Liver (tissue), 3 donors: ENCODE results near the gene WDR3.

ENCODE experiments used
- EGR1 ChIP-seq, 2 donors: IDR thresholded peaks; 2 replicates each; pipeline ENCODE4 v1.6.1; 2016 to 2018; ENCODE audit warnings: antibody characterized with exemption in 2 of 2, low read depth in 2 of 2
- FOXA1 ChIP-seq: IDR thresholded peaks from 2 replicates; pipeline ENCODE4 v1.6.1; 2016; ENCODE audit warnings: antibody characterized with exemption
- GABPA ChIP-seq, 2 donors: IDR thresholded peaks in 1 of 2; conservative IDR thresholded peaks in 1 of 2; 2 replicates each; pipeline ENCODE4 v1.6.1; 2016; ENCODE audit warnings: antibody characterized with exemption in 2 of 2, mild to moderate bottlenecking in 1 of 2, moderate library complexity in 1 of 2
- HNF4A ChIP-seq, 2 donors: conservative IDR thresholded peaks; 2 replicates each; pipeline ENCODE4 v1.6.1; 2016; ENCODE audit warnings: antibody characterized with exemption in 2 of 2, mild to moderate bottlenecking in 2 of 2
- JUND ChIP-seq, 2 donors: IDR thresholded peaks; 2 replicates each; pipeline ENCODE4 v1.6.1; 2016; ENCODE audit warnings: antibody characterized with exemption in 2 of 2
- NR2F2 ChIP-seq: IDR thresholded peaks from 2 replicates; pipeline ENCODE4 v1.6.1; 2016; ENCODE audit warnings: antibody characterized with exemption
- RAD21 ChIP-seq, 2 donors: IDR thresholded peaks; 2 replicates each; pipeline ENCODE4 v1.6.1; 2016; ENCODE audit warnings: antibody characterized with exemption in 2 of 2, mild to moderate bottlenecking in 2 of 2
- RXRA ChIP-seq, 2 donors: IDR thresholded peaks; 2 replicates each; pipeline ENCODE4 v1.6.1; 2017 to 2018; ENCODE audit warnings: antibody characterized with exemption in 2 of 2, mild to moderate bottlenecking in 1 of 2
- TAF1 ChIP-seq: conservative IDR thresholded peaks from 2 replicates; pipeline ENCODE4 v1.6.1; 2016; ENCODE audit warnings: antibody characterized with exemption, mild to moderate bottlenecking
- YY1 ChIP-seq: IDR thresholded peaks from 2 replicates; pipeline ENCODE4 v1.6.1; 2016; ENCODE audit warnings: antibody characterized with exemption, mild to moderate bottlenecking
- TF ChIP-seq, protein P1 (sequence below): fragments of 150-350 bp; IDR thresholded peaks from 2 replicates; pipeline ENCODE4 v1.5.1; 2017; ENCODE audit warnings: improper control_type of control experiment, low read depth, low read length; ENCODE audit not compliant: missing input control
- TF ChIP-seq, protein P2 (sequence below): IDR thresholded peaks from 2 replicates; pipeline ENCODE4 v1.6.1; 2016; ENCODE audit warnings: antibody characterized with exemption, mild to moderate bottlenecking
- TF ChIP-seq, protein P3 (sequence below): IDR thresholded peaks from 2 replicates; pipeline ENCODE4 v1.6.1; 2016; ENCODE audit warnings: antibody characterized with exemption
- TF ChIP-seq, protein P4 (sequence below): IDR thresholded peaks from 2 replicates; pipeline ENCODE4 v1.6.1; 2016; ENCODE audit warnings: antibody characterized with exemption
- donor health status: healthy.
- donor health status: healthy.

DNA sequence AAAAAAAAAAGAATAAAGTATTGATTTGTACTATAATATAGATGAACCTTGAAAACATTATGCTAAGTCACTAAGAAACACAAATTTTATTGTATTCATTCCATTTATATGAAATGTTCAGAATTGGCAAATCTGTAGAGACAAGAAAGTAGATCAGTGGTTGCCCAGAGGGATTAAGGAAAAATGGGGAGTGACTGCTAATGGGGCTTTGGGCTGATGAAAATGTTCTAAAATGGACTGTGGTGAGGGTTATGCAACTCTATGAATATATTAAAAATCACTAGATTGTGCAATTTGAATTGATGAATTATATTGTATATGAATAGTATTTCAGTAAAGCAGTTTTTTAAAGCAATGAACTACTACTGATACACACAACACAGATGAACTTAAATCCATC lies 10.2 kb upstream of the WDR3 start:
- TF ChIP-seq, protein P1, sequence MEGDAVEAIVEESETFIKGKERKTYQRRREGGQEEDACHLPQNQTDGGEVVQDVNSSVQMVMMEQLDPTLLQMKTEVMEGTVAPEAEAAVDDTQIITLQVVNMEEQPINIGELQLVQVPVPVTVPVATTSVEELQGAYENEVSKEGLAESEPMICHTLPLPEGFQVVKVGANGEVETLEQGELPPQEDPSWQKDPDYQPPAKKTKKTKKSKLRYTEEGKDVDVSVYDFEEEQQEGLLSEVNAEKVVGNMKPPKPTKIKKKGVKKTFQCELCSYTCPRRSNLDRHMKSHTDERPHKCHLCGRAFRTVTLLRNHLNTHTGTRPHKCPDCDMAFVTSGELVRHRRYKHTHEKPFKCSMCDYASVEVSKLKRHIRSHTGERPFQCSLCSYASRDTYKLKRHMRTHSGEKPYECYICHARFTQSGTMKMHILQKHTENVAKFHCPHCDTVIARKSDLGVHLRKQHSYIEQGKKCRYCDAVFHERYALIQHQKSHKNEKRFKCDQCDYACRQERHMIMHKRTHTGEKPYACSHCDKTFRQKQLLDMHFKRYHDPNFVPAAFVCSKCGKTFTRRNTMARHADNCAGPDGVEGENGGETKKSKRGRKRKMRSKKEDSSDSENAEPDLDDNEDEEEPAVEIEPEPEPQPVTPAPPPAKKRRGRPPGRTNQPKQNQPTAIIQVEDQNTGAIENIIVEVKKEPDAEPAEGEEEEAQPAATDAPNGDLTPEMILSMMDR = no peak
- TF ChIP-seq RAD21 (IDR thresholded peaks at IDR 0.05) (no peak), EGR1 (IDR thresholded peaks at IDR 0.05; ENCODE audit: low read depth in 2 of 2) (no peak), FOXA1 (no peak), TAF1 (no peak), YY1 (no peak), NR2F2 (no peak), GABPA (IDR thresholded peaks at IDR 0.05 in 1 of 2, conservative IDR thresholded peaks at IDR 0.05 in 1 of 2) (no peak), JUND (IDR thresholded peaks at IDR 0.05) (no peak), RXRA (IDR thresholded peaks at IDR 0.05) (no peak), HNF4A (conservative IDR thresholded peaks at IDR 0.05) (no peak)
- TF ChIP-seq, protein P2, sequence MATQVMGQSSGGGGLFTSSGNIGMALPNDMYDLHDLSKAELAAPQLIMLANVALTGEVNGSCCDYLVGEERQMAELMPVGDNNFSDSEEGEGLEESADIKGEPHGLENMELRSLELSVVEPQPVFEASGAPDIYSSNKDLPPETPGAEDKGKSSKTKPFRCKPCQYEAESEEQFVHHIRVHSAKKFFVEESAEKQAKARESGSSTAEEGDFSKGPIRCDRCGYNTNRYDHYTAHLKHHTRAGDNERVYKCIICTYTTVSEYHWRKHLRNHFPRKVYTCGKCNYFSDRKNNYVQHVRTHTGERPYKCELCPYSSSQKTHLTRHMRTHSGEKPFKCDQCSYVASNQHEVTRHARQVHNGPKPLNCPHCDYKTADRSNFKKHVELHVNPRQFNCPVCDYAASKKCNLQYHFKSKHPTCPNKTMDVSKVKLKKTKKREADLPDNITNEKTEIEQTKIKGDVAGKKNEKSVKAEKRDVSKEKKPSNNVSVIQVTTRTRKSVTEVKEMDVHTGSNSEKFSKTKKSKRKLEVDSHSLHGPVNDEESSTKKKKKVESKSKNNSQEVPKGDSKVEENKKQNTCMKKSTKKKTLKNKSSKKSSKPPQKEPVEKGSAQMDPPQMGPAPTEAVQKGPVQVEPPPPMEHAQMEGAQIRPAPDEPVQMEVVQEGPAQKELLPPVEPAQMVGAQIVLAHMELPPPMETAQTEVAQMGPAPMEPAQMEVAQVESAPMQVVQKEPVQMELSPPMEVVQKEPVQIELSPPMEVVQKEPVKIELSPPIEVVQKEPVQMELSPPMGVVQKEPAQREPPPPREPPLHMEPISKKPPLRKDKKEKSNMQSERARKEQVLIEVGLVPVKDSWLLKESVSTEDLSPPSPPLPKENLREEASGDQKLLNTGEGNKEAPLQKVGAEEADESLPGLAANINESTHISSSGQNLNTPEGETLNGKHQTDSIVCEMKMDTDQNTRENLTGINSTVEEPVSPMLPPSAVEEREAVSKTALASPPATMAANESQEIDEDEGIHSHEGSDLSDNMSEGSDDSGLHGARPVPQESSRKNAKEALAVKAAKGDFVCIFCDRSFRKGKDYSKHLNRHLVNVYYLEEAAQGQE = no peak
- TF ChIP-seq, protein P3, sequence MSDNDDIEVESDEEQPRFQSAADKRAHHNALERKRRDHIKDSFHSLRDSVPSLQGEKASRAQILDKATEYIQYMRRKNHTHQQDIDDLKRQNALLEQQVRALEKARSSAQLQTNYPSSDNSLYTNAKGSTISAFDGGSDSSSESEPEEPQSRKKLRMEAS = no peak
- TF ChIP-seq, protein P4, sequence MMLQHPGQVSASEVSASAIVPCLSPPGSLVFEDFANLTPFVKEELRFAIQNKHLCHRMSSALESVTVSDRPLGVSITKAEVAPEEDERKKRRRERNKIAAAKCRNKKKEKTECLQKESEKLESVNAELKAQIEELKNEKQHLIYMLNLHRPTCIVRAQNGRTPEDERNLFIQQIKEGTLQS = no peak
